K562 (cell line): Measurements from ENCODE around the gene IFFO2. TPM values are rescaled to one million over a fixed set of nuclear protein-coding genes. Genes with fewer than 3 reads are reported as not detected.
A peak's percentile ranks its signal among the peaks of the same experiment; 100 is the strongest.

Source experiments
- EGR1 ChIP-seq: fragments of 450-650 bp; conservative IDR thresholded peaks from 2 replicates; pipeline ENCODE4 v1.6.1; 2017; ENCODE audit warnings: mild to moderate bottlenecking
- RBM22 ChIP-seq: fragments of 200-400 bp; formaldehyde crosslinking; IDR thresholded peaks from 2 replicates; pipeline ENCODE4 v1.6.1; 2018; ENCODE audit warnings: low read length, low read depth; ENCODE audit not compliant: poor library complexity, severe bottlenecking
- SIN3A ChIP-seq, 2 experiments: fragments of 150-350 bp in 1 of 2; IDR thresholded peaks; 2 replicates each; pipeline ENCODE4 v1.6.1; 2011 to 2016; ENCODE audit warnings: borderline replicate concordance in 2 of 2, low read depth in 2 of 2, low read length in 2 of 2, mild to moderate bottlenecking in 2 of 2, moderate library complexity in 2 of 2; ENCODE audit not compliant: control insufficient read depth in 1 of 2
- STAT5A ChIP-seq: IDR thresholded peaks from 2 replicates; pipeline ENCODE4 v1.6.1; 2012; ENCODE audit warnings: low read length, inconsistent platforms, borderline replicate concordance
- XRCC5 ChIP-seq: fragments of 200-400 bp; formaldehyde crosslinking; IDR thresholded peaks from 2 replicates; pipeline ENCODE4 v1.6.1; 2017; ENCODE audit warnings: low read depth, mild to moderate bottlenecking, low read length
- polyA plus RNA-seq, 8 experiments: library from polyadenylated mRNA; depleted of rRNA in 4 of 8; stranded (reverse) in 5 of 8; unstranded in 3 of 8; fragments of >200 nt; fragmentation: Nextera tagmentation in 2 of 8; fragmentation: Illumina TruSeq in 1 of 8; extraction: Ambion mirVana in 2 of 8; extraction: Trizol in 1 of 8; gene quantifications; 2 replicates each; pipeline versions ENCODE4 v1.2.1 to v1.2.3, GENCODE V29; 2011 to 2014; ENCODE audit warnings: inconsistent platforms in 1 of 8, missing spikeins in 1 of 8
- total RNA-seq, 7 experiments: library from RNA; depleted of rRNA in 6 of 7; stranded (reverse); fragments of >200 nt in 6 of 7; fragmentation: Illumina TruSeq in 2 of 7; extraction: Trizol in 2 of 7; gene quantifications; 2 replicates each; pipeline versions ENCODE4 v1.2.1 to v1.2.3, GENCODE V29; 2011 to 2021; ENCODE audit warnings: low replicate concordance in 1 of 7
- TF ChIP-seq, protein P1 (sequence below): fragments of 150-350 bp; conservative IDR thresholded peaks from 2 replicates; pipeline ENCODE4 v1.6.1; 2014; ENCODE audit warnings: low read length
- TF ChIP-seq, protein P2 (sequence below): fragments of 250-450 bp; sonication (Bioruptor Pico); IDR thresholded peaks from 2 replicates; pipeline ENCODE4 v1.5.0; 2021
- TF ChIP-seq, protein P3 (sequence below), 3 experiments: IDR thresholded peaks in 2 of 3; conservative IDR thresholded peaks in 1 of 3; 2 replicates each; pipeline ENCODE4 v1.5.1; 2011 to 2012; ENCODE audit warnings: low read length in 3 of 3, mild to moderate bottlenecking in 3 of 3, control low read depth in 2 of 3, improper control_type of control experiment in 1 of 3, inconsistent platforms in 1 of 3, low read depth in 1 of 3, mixed read lengths in 1 of 3, moderate library complexity in 1 of 3; ENCODE audit not compliant: insufficient read depth in 2 of 3
- TF ChIP-seq, protein P4 (sequence below): sonication (generic); formaldehyde crosslinking; IDR thresholded peaks from 2 replicates; pipeline ENCODE4 v1.8.0; 2022; ENCODE audit warnings: mild to moderate bottlenecking, missing genetic modification reagents

Gene IFFO2
- total and polyA plus RNA-seq, 9 of the 15 experiments (the other 6 are each of a cell fraction or from before 2014, with no cell fraction given) = 0.15 to 1.0 (median 0.44) TPM; not detected in 2

DNA sequence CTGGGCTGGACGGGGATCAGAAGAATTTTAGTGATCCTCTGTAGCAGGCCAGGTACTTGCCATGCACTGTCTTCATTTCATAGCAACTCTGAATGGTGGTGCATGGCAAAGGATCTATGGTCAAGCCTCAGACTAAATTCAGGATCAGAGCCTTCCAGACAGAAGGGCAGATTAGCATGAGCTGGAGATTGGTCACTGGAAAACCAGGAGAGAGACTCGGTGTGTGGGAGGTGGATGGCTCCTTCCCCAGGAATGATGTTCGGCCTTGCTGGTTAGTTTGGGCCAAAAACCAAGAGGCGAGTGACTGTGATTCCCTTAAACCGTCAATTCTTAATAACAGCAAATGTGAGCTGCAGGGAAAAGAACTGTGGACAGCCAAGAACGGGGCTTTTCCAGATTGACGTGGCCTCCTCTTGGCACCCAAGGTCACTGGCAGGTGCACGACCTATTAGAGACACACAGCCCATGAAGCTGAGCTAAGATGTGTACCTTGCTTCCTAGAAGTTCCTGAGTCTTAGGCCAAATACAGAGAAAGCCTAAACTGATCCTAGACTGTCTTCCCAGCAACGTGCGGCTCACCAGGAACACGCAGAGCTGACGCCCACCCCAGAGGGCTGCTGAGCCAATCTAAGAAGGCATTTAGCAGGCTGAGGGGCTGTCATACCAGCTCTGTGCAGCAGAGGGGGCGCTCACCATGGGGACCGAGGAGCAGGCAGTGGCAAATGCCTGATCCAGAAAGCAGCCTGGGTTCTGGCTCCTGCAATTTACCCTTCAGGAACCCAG is 72.6 kb downstream of the IFFO2 start (continued):
- TF ChIP-seq, protein P1, sequence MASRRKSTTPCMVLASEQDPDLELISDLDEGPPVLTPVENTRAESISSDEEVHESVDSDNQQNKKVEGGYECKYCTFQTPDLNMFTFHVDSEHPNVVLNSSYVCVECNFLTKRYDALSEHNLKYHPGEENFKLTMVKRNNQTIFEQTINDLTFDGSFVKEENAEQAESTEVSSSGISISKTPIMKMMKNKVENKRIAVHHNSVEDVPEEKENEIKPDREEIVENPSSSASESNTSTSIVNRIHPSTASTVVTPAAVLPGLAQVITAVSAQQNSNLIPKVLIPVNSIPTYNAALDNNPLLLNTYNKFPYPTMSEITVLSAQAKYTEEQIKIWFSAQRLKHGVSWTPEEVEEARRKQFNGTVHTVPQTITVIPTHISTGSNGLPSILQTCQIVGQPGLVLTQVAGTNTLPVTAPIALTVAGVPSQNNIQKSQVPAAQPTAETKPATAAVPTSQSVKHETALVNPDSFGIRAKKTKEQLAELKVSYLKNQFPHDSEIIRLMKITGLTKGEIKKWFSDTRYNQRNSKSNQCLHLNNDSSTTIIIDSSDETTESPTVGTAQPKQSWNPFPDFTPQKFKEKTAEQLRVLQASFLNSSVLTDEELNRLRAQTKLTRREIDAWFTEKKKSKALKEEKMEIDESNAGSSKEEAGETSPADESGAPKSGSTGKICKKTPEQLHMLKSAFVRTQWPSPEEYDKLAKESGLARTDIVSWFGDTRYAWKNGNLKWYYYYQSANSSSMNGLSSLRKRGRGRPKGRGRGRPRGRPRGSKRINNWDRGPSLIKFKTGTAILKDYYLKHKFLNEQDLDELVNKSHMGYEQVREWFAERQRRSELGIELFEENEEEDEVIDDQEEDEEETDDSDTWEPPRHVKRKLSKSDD = no peak
- TF ChIP-seq, protein P2, sequence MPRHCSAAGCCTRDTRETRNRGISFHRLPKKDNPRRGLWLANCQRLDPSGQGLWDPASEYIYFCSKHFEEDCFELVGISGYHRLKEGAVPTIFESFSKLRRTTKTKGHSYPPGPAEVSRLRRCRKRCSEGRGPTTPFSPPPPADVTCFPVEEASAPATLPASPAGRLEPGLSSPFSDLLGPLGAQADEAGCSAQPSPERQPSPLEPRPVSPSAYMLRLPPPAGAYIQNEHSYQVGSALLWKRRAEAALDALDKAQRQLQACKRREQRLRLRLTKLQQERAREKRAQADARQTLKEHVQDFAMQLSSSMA = no peak
- TF ChIP-seq EGR1 (0 out of 2 replicates have a peak, but pooled peaks have one; percentile 10), SIN3A (IDR thresholded peaks at IDR 0.05; ENCODE audit: borderline replicate concordance in 2 of 2, control insufficient read depth in 1 of 2, low read depth in 2 of 2, low read length in 2 of 2) (no peak), STAT5A (no peak), XRCC5 (0 out of 2 replicates have a peak, but pooled peaks have one; percentile 28), RBM22 (no peak)
- TF ChIP-seq, protein P3, sequence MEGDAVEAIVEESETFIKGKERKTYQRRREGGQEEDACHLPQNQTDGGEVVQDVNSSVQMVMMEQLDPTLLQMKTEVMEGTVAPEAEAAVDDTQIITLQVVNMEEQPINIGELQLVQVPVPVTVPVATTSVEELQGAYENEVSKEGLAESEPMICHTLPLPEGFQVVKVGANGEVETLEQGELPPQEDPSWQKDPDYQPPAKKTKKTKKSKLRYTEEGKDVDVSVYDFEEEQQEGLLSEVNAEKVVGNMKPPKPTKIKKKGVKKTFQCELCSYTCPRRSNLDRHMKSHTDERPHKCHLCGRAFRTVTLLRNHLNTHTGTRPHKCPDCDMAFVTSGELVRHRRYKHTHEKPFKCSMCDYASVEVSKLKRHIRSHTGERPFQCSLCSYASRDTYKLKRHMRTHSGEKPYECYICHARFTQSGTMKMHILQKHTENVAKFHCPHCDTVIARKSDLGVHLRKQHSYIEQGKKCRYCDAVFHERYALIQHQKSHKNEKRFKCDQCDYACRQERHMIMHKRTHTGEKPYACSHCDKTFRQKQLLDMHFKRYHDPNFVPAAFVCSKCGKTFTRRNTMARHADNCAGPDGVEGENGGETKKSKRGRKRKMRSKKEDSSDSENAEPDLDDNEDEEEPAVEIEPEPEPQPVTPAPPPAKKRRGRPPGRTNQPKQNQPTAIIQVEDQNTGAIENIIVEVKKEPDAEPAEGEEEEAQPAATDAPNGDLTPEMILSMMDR (IDR thresholded peaks at IDR 0.05 in 2 of 3, conservative IDR thresholded peaks at IDR 0.05 in 1 of 3; ENCODE audit: insufficient read depth in 2 of 3, low read depth in 1 of 3, low read length in 3 of 3) = peak; percentile 93 to 98 (median 97)
- TF ChIP-seq, protein P4, sequence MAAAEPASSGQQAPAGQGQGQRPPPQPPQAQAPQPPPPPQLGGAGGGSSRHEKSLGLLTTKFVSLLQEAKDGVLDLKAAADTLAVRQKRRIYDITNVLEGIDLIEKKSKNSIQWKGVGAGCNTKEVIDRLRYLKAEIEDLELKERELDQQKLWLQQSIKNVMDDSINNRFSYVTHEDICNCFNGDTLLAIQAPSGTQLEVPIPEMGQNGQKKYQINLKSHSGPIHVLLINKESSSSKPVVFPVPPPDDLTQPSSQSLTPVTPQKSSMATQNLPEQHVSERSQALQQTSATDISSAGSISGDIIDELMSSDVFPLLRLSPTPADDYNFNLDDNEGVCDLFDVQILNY (CRISPR knock-in tag) = no peak
